Gastroesophageal sphincter (tissue), 4 donors: Measurements from ENCODE around the gene TMEM150A. TPM values are rescaled to one million over a fixed set of nuclear protein-coding genes. Genes with fewer than 3 reads are reported as not detected.
"Not testable (repeated sequence)": the region's sequence is repeated elsewhere in the genome, so short reads cannot be mapped to it uniquely, and the experiment has no call there.

Source experiments
- ATAC-seq: fragments of 150-250 bp; one replicate; pipeline ENCODE4 v1.9.1; 2016; ENCODE audit warnings: mild to moderate bottlenecking, moderate library complexity
- H3K27ac ChIP-seq, 4 donors: fragments of 200-600 bp; sonication (generic) in 3 of 4; 1 replicate in 3 of 4; 2 replicates in 1 of 4; pipeline ENCODE4 v1.5.1; 2016 to 2019
- H3K27me3 ChIP-seq: fragments of 200-600 bp; sonication (generic); one replicate; pipeline ENCODE4 v1.5.1; 2019
- H3K36me3 ChIP-seq, 2 donors: fragments of 200-600 bp; sonication (generic); one replicate each; pipeline ENCODE4 v1.5.1; 2019; ENCODE audit warnings: control low read depth in 1 of 2
- H3K4me1 ChIP-seq, 3 donors: fragments of 200-600 bp; sonication (generic); 1 replicate in 2 of 3; 2 replicates in 1 of 3; pipeline ENCODE4 v1.5.1; 2016 to 2019; ENCODE audit warnings: control low read depth in 2 of 3
- H3K4me3 ChIP-seq, 2 donors: fragments of 200-600 bp; sonication (generic); one replicate each; pipeline ENCODE4 v1.5.1; 2019; ENCODE audit warnings: mild to moderate bottlenecking in 1 of 2, moderate library complexity in 1 of 2
- H3K9me3 ChIP-seq, 3 donors: fragments of 200-600 bp; sonication (generic); one replicate each; pipeline ENCODE4 v1.5.1; 2017 to 2019; ENCODE audit warnings: control low read depth in 2 of 3
- CTCF ChIP-seq, 4 experiments: fragments of 200-600 bp in 2 of 4; fragments of 450-650 bp in 2 of 4; sonication (generic) in 1 of 4; IDR thresholded peaks; one replicate each; pipeline ENCODE4 v1.5.1; 2017 to 2019; ENCODE audit warnings: antibody characterized with exemption in 4 of 4, mild to moderate bottlenecking in 2 of 4, moderate library complexity in 2 of 4
- EP300 ChIP-seq: sonication (generic); formaldehyde crosslinking; IDR thresholded peaks from one replicate; pipeline ENCODE4 v1.6.1; 2017; ENCODE audit warnings: antibody characterized with exemption, mild to moderate bottlenecking
- POLR2A ChIP-seq, 2 donors: fragments of 450-650 bp; IDR thresholded peaks; one replicate each; pipeline ENCODE4 v1.6.1; 2017; ENCODE audit warnings: antibody characterized with exemption in 2 of 2, mild to moderate bottlenecking in 2 of 2, moderate library complexity in 1 of 2
- POLR2AphosphoS5 ChIP-seq: sonication (generic); formaldehyde crosslinking; IDR thresholded peaks from one replicate; pipeline ENCODE4 v1.6.1; 2017; ENCODE audit warnings: antibody characterized with exemption
- WGBS, 2 donors: methylation state at CpG; one replicate each; pipeline ENCODE4 v1.1.5; 2018; ENCODE audit warnings: low coverage in 1 of 2; 5-methylcytosine and 5-hydroxymethylcytosine counted together
- total RNA-seq, 4 donors: library from RNA; depleted of rRNA; stranded (reverse); fragments of >200 nt; gene quantifications; one replicate each; pipeline ENCODE4 v1.1.0, GENCODE V29; 2016

TMEM150A gene
- total RNA-seq, 4 donors from 2014 or later, result 17.6 to 26.9 (median 19.9) TPM

- H3K27me3 ChIP-seq, result no peaks in the 10 kb centered on the region
- H3K4me1 ChIP-seq, result peaks cover 3 to 86% (median 35%) of the 10 kb centered on the region in 3 donors
- TF ChIP-seq POLR2A (IDR thresholded peaks at IDR 0.05), result no peak
- TF ChIP-seq EP300, result no peak
- TF ChIP-seq POLR2AphosphoS5, result no peak
- no peak for TF ChIP-seq CTCF (IDR thresholded peaks at IDR 0.05)
- no peaks in the 10 kb centered on the region for H3K9me3 ChIP-seq
- peak overlapping the region in 3 of 4 donors; percentile 75 to 95 (median 89) for H3K27ac ChIP-seq
- H3K36me3 ChIP-seq, result peaks cover 0 to 37% of the 10 kb centered on the region in 2 donors
- no peak overlapping the region for H3K4me3 ChIP-seq
- ATAC-seq, result no peak
- 57 to 76% methylated on average over 6 to 7 of the region's 9 CpGs for WGBS, 2 donors
These were observed 5.0 kb upstream of the TMEM150A start for GRCh38 chr2:85607268-85608215.

- TF ChIP-seq EP300, result no peak
- no peak for TF ChIP-seq CTCF (IDR thresholded peaks at IDR 0.05)
- TF ChIP-seq POLR2AphosphoS5, result no peak
- no peak for TF ChIP-seq POLR2A (IDR thresholded peaks at IDR 0.05)
- H3K4me3 ChIP-seq, result no peak overlapping the region
- peak overlapping the region in 3 of 4 donors; percentile 75 to 95 (median 89) for H3K27ac ChIP-seq
- no peaks in the 10 kb centered on the region for H3K9me3 ChIP-seq
- no peak for ATAC-seq
- H3K4me1 ChIP-seq, result peaks cover 3 to 89% (median 42%) of the 10 kb centered on the region in 3 donors
- 66% methylated on average over 5 of the region's 7 CpGs; no CpG with 5 or more reads in 1 of the 2 donors for WGBS, 2 donors
- H3K36me3 ChIP-seq, result peaks cover 0 to 37% of the 10 kb centered on the region in 2 donors
- no peaks in the 10 kb centered on the region for H3K27me3 ChIP-seq
These were observed 3.6 kb upstream of the TMEM150A start for GRCh38 chr2:85606116-85606455.

- Histone ChIP-seq H3K4me3 (no peak overlapping the region), H3K27me3 (no peaks in the 10 kb centered on the region), H3K9me3 (no peaks in the 10 kb centered on the region), H3K27ac (peak overlapping the region in 3 of 4 donors; percentile 75 to 95 (median 89)), H3K36me3 (peaks cover 0 to 43% of the 10 kb centered on the region in 2 donors), H3K4me1 (peaks cover 3 to 89% (median 43%) of the 10 kb centered on the region in 3 donors)
- WGBS, 2 donors, result 25 to 50% methylated on average over 1 to 4 of the region's 4 CpGs
- TF ChIP-seq CTCF (IDR thresholded peaks at IDR 0.05), result no peak
- TF ChIP-seq POLR2AphosphoS5, result no peak
- no peak for TF ChIP-seq POLR2A (IDR thresholded peaks at IDR 0.05)
- TF ChIP-seq EP300, result no peak
- no peak for ATAC-seq
These were observed 3.1 kb upstream of the TMEM150A start for GRCh38 chr2:85605406-85606115.

GRCh38 chr2:85604568-85605339 is 2.3 kb upstream of the TMEM150A start:
- Histone ChIP-seq H3K36me3 (peaks cover 0 to 51% of the 10 kb centered on the region in 2 donors), H3K9me3 (no peaks in the 10 kb centered on the region), H3K27ac (peak overlapping the region in 3 of 4 donors; percentile 75 to 95 (median 89)), H3K4me3 (peak overlapping the region in 1 of 2 donors; percentile 13), H3K4me1 (peaks cover 3 to 89% (median 39%) of the 10 kb centered on the region in 3 donors), H3K27me3 (no peaks in the 10 kb centered on the region)
- no peak for ATAC-seq
- TF ChIP-seq POLR2AphosphoS5 (no peak), CTCF (IDR thresholded peaks at IDR 0.05) (no peak), POLR2A (IDR thresholded peaks at IDR 0.05) (no peak), EP300 (no peak)
- 47 to 58% methylated on average over 4 to 5 of the region's 6 CpGs for WGBS, 2 donors

DNA sequence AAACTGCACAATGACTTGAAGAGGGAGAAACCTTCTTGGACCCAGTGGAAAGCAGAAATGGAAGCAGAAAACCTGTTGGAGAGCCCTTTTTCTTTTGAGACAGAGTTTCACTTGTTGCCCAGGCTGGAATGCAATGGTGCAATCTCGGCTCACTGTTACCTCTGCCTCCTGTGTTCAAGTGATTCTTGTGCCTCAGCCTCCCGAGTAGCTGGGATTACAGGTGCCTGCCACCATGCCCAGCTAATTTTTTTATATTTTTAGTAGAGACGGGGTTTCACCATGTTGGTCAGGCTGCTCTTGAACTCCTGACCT is 1.6 kb upstream of the TMEM150A start:
- Histone ChIP-seq H3K36me3 (peaks cover 0 to 52% of the 10 kb centered on the region in 2 donors), H3K4me3 (peak overlapping the region in 1 of 2 donors; percentile 91), H3K4me1 (peaks cover 3 to 89% (median 39%) of the 10 kb centered on the region in 3 donors), H3K27ac (peak overlapping the region in 3 of 4 donors; percentile 75 to 95 (median 89))
- not testable (repeated sequence) for ATAC-seq, H3K9me3 ChIP-seq, H3K27me3 ChIP-seq
- 63 to 81% methylated on average over 3 of the region's 3 CpGs for WGBS, 2 donors
